ENCODE data around the gene CDYL2.
"Not testable (repeated sequence)": the region's sequence is repeated elsewhere in the genome, so short reads cannot be mapped to it uniquely, and the experiment has no call there.

CDYL2 gene

DNA sequence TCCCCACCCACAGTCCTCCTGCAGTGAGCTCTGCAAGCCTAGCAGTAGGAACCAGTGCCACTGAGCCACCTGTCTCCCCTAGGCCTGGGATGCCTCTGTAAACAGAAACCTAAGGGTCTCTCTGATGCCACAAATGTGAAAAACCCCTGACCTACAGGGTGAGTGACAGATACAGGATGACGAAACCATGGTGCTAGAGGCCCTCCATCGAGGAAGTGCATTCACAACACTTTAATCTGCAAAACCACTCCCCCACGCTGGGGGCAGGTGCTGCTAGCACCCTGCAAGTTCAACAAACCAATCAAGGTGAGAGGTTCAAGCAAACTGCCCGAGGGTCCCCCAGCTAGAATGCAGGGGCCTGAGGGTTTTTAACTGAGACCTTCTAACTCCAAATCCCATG lies 59.5 kb downstream of the CDYL2 start:
- DNase-seq (ENCODE audit: insufficient read length, low spot score) (no peak), FAIRE-seq (no peak)
- no peak for TF ChIP-seq POLR2A (IDR thresholded peaks at IDR 0.05; ENCODE audit: low read depth, low read length)

GRCh38 chr16:80743772-80744171 lies 60.6 kb downstream of the CDYL2 start:
- DNase-seq (ENCODE audit: insufficient read length, low spot score) (no peak), FAIRE-seq (no peak)
- TF ChIP-seq POLR2A (IDR thresholded peaks at IDR 0.05; ENCODE audit: low read depth, low read length), result no peak

- no peak for TF ChIP-seq POLR2A (IDR thresholded peaks at IDR 0.05; ENCODE audit: low read depth, low read length)
- FAIRE-seq (no peak), DNase-seq (ENCODE audit: insufficient read length, low spot score) (no peak)
Observed at GRCh38 chr16:80743273-80743672, 61.1 kb downstream of the CDYL2 start.

DNA sequence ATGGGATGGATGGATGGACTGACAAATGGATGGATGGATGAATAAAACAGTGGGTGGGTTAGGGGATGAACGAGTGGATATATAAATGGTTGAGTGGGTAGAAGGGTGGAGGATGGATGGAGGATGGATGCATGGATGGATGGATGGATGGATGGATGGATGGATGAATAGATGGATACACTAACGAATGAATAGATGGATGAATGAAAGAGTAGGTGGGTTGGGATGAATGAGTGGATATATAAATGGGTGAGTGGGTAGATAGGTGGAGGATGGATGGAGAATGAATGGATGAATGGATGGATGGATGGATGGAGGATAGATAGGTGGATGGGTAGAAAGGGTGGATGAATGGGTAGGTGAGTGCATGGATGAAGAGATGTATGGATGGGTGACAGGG lies 62.1 kb downstream of the CDYL2 start:
- no peak for TF ChIP-seq POLR2A (IDR thresholded peaks at IDR 0.05; ENCODE audit: low read depth, low read length)
- DNase-seq (ENCODE audit: insufficient read length, low spot score) (no peak), FAIRE-seq (no peak)

DNA sequence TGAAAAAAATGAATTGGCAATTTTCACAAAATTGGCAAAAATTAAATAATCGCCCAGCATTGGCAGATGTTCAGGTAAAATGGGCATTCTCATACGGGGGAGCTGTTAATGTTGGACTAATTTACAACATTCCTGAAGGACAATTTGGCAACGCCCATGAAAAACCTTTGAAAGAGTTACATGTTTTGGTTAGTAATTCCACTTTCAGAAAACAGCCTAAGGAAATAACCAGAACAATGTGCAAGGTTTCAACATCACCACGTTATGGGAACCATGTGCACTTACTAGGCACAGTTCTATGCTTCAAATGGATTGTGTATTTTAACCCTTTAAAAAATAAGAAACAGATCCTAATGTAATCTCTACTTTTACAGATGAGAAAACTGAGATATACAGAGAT lies 62.7 kb downstream of the CDYL2 start:
- no peak for FAIRE-seq
- no peak for TF ChIP-seq POLR2A (IDR thresholded peaks at IDR 0.05; ENCODE audit: low read depth, low read length)
- no peak for DNase-seq (ENCODE audit: insufficient read length, low spot score)

- no peak for FAIRE-seq
- no peak for DNase-seq (ENCODE audit: insufficient read length, low spot score)
- no peak for TF ChIP-seq POLR2A (IDR thresholded peaks at IDR 0.05; ENCODE audit: low read depth, low read length)
Observed at GRCh38 chr16:80739523-80739922, 64.9 kb downstream of the CDYL2 start.

DNA sequence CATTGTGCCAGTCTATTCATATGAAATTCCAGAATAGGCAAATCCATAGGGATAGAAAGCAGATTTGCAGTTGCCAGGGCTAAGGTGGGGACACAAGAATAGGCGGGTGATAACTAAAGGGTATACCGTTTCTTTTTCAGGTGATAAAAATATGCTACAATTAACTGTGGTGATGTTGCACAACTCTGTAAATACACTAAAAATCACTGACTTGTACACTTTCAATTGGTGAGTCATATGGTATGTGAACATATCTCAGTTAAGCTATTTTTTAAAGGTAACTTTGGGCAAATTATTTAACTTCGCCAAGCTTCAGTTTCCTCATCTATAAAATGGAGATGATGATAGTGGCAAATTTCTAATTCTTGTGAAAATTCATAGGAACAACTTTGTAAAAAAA lies 65.9 kb downstream of the CDYL2 start:
- no peak for TF ChIP-seq POLR2A (IDR thresholded peaks at IDR 0.05; ENCODE audit: low read depth, low read length)
- FAIRE-seq, result no peak

DNA sequence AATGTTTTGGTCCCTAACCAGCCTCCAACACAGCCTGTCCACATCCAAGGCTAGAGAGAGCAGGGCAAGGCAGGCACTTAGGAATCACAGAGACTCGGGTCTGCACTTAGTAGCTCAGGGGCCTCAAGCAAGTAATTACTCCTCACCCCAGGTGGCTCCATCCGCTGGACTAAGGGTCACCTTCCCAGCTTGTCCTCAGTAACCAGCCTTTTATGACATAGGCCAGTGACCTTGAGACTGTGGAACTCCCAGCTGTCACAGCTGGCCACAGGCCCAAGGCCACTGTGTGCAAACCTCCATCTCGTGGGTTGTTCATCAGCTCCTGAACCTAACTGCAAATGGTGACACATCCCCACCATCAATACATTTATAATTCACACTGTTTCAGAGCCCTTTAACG lies 68.6 kb downstream of the CDYL2 start:
- no peak for FAIRE-seq
- no peak for TF ChIP-seq POLR2A (IDR thresholded peaks at IDR 0.05; ENCODE audit: low read depth, low read length)
- no peak for DNase-seq (ENCODE audit: insufficient read length, low spot score)

More for the DNA sequence above, 65.9 kb downstream of the CDYL2 start:
- DNase-seq (ENCODE audit: insufficient read length, low spot score), result no peak

DNA sequence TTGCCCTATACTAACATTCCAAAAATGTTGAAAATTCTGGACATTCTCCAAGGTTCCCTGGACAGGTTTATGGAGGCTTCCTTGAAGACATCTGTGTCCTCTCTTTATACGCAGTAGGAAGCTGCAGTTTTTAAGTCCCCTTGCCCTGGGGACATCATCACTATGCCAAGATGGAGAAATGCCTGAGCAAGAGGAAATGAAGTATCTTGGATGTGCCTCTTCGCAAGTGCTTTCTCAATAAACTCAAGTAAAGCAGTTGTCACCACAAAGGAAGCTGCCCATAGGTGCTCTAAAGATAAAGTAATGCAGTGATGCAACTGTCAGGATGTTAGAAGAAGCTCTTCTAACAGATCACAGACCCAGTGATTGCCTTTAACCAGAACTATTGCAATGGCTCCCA lies 71.0 kb downstream of the CDYL2 start:
- no peak for TF ChIP-seq POLR2A (IDR thresholded peaks at IDR 0.05; ENCODE audit: low read depth, low read length)
- DNase-seq (ENCODE audit: insufficient read length, low spot score) (no peak), FAIRE-seq (no peak)

DNA sequence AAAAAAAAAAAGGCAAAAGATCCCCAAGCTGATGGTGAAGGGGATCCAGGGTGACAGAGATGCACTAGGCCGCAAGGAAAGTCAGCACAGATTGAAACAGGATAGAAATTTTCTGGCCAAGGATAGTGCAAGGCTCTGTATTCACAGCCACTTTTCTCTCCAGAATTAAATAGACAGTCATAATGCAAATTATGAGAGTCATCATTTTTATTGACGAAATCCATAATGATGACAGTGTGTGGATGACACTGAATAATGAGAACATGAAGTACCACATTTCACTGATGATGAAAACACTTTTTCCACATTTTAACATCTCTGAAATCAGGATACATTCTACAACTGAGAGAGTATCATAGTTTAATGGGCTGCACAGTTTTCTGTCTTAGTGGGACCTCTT lies 72.5 kb downstream of the CDYL2 start:
- FAIRE-seq (no peak), DNase-seq (ENCODE audit: insufficient read length, low spot score) (no peak)
- TF ChIP-seq POLR2A (IDR thresholded peaks at IDR 0.05; ENCODE audit: low read depth, low read length), result no peak

GRCh38 chr16:80727066-80727763 lies 77.2 kb downstream of the CDYL2 start:
- FAIRE-seq; DNase-seq (ENCODE audit: insufficient read length, low spot score): not testable (repeated sequence)

DNA sequence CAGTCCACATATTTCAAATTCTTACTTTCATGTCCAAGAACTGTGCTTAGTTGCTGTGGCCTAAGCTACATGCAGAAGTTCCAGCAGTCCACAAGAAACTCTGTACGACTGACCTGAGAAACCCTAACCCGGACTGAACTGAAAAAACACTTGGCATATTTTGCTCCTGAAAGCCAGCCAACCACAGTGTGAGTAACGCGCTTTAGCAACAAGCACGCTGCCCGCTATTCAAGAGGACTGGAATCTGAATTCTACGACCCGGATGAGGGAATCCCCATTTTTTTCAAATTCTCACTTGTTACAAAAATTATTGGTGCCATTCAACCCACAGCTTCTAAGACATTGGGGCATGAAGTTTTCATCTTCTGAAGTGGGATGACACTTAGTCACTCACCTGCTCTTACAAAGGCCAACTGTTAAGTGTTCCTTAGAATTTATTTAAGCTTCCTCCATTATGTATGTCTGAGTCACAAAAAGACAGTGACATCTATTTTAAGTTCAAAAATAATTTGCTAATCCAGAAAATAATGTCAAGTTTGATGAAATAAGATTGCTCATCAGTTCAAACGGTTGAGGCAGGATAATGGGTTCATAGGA lies 78.7 kb downstream of the CDYL2 start:
- no peak for FAIRE-seq
- DNase-seq (ENCODE audit: insufficient read length, low spot score), result no peak
- TF ChIP-seq POLR2A (IDR thresholded peaks at IDR 0.05; ENCODE audit: low read depth, low read length), result no peak

DNA sequence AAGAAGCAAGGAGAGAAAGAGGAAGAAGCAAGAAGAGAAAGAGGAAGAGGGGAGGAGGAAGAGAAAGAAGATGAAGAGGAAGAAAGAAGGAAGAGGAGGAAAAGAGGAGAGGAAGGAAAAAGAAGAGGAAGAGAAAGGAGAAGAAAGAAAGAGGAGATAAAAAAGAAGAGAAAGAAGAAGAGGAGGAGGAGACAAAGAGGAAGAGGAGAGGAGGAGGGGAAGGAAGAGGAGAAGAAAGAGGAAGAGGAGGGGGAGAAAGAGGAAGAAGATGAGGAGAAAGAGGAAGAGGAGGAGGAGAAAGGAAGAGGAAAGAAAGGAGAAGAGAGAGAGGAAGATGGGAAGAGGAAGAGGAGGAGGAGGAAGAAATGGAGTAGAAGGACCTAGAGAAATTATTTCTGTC lies 80.4 kb downstream of the CDYL2 start:
- DNase-seq (ENCODE audit: insufficient read length, low spot score) (no peak), FAIRE-seq (no peak)
- no peak for TF ChIP-seq POLR2A (IDR thresholded peaks at IDR 0.05; ENCODE audit: low read depth, low read length)

DNA sequence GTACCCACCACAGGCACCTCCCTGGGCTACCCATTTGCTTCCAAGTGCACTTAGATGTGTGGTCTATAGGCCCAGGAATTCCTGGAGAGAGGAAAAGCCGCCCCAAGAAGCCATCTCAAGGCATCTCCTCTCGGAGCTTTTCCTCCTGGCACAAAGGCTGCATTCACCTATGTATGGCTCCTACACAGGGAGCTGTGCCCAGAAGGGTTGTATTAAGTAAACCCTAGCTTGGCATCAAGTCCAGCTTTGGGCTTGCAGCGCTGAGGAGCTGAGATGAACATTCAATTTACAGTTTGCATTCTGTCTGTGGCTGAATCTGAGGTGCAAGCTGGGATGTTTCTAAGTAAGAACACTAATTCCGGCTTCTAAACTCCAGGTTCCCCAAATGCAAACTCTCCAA lies 81.3 kb downstream of the CDYL2 start:
- DNase-seq (ENCODE audit: insufficient read length, low spot score) (no peak), FAIRE-seq (no peak)
- TF ChIP-seq POLR2A (IDR thresholded peaks at IDR 0.05; ENCODE audit: low read depth, low read length), result no peak

- DNase-seq (ENCODE audit: insufficient read length, low spot score), result no peak
Observed at GRCh38 chr16:80720804-80721371, 83.5 kb downstream of the CDYL2 start.

More at GRCh38 chr16:80720804-80721371, 83.5 kb downstream of the CDYL2 start:
- no peak for FAIRE-seq
- TF ChIP-seq POLR2A (IDR thresholded peaks at IDR 0.05; ENCODE audit: low read depth, low read length), result no peak
